Endothelial cell of umbilical vein (primary cell): ENCODE results near the gene RMND5A. TPM values are rescaled to one million over a fixed set of nuclear protein-coding genes. Genes with fewer than 3 reads are reported as not detected.

Source experiments
- BruUV-seq: library from RNA; stranded (reverse); fragments of 400-500 nt; replicated peaks from 2 replicates; lab custom pipeline; 2021; lab: Mats Ljungman, UMichigan
- CTCF ChIA-PET: fragments of 300-600, 350-600 bp; sonication (Branson Sonifier 250); formaldehyde crosslinking; loops from one replicate; lab custom pipeline; 2021; ENCODE audit warnings: antibody characterized with exemption, inconsistent platforms; lab: Charles Lee
- POLR2A ChIA-PET: fragments of 300-600, 350-600 bp; sonication (Branson Sonifier 250); formaldehyde crosslinking; loops from one replicate; lab custom pipeline; 2021; ENCODE audit warnings: antibody characterized with exemption, inconsistent platforms; lab: Charles Lee
- DNase-seq: peaks from one replicate; pipeline ENCODE4 v3.0.0-alpha.2; 2011; ENCODE audit warnings: low read depth, low spot score
- FAIRE-seq: peaks from 2 replicates; lab custom pipeline; 2011; peaks lifted over from hg19 to GRCh38; lab: Jason Lieb, UNC
- H2AFZ ChIP-seq: 2 replicates; pipeline ENCODE4 v1.6.0; 2012; ENCODE audit warnings: low read depth, low read length, control low read depth, inconsistent platforms
- H3K27ac ChIP-seq: 2 replicates; pipeline ENCODE4 v1.5.1; 2011; ENCODE audit warnings: low read depth, mild to moderate bottlenecking, control low read depth, low read length, moderate library complexity; ENCODE audit not compliant: insufficient read depth
- H3K27me3 ChIP-seq, 2 experiments: 2 replicates each; pipeline versions ENCODE4 v1.6.0 to v1.6.1; 2011; ENCODE audit warnings: low read length in 2 of 2, mixed read lengths in 1 of 2; ENCODE audit not compliant: control insufficient read depth in 2 of 2, insufficient read depth in 2 of 2
- H3K36me3 ChIP-seq, 2 experiments: 2 replicates in 1 of 2; 3 replicates in 1 of 2; pipeline ENCODE4 v1.5.1; 2011; ENCODE audit warnings: low read length in 2 of 2, mild to moderate bottlenecking in 1 of 2, moderate library complexity in 1 of 2; ENCODE audit not compliant: control insufficient read depth in 2 of 2, insufficient read depth in 2 of 2; ENCODE audit errors: extremely low read depth in 1 of 2
- H3K4me1 ChIP-seq: 3 replicates; pipeline ENCODE4 v1.5.1; 2011; ENCODE audit warnings: mild to moderate bottlenecking, low read length; ENCODE audit not compliant: control insufficient read depth, insufficient read depth; ENCODE audit errors: extremely low read depth
- H3K4me2 ChIP-seq: 2 replicates; pipeline ENCODE4 v1.6.1; 2011; ENCODE audit warnings: low read length, control low read depth, mixed read lengths; ENCODE audit not compliant: insufficient read depth
- H3K4me3 ChIP-seq, 3 experiments: fragments of 200-600 bp in 1 of 3; sonication (generic), shearing (Covaris generic) in 1 of 3; replicated peaks in 1 of 3; 2 replicates each; pipeline ENCODE4 v1.5.1; 2011 to 2016; ENCODE audit warnings: control low read depth in 3 of 3, low read length in 3 of 3, mild to moderate bottlenecking in 2 of 3, inconsistent platforms in 1 of 3, low read depth in 1 of 3, moderate library complexity in 1 of 3; ENCODE audit not compliant: insufficient read depth in 1 of 3
- H3K79me2 ChIP-seq: 2 replicates; pipeline ENCODE4 v1.6.0; 2012; ENCODE audit warnings: low read length, inconsistent platforms; ENCODE audit not compliant: control insufficient read depth, insufficient read depth
- H3K9ac ChIP-seq: replicated peaks from 2 replicates; pipeline ENCODE3; 2011; ENCODE audit warnings: low read length, control low read depth; ENCODE audit not compliant: insufficient read depth; ENCODE audit errors: extremely low read depth
- H3K9me1 ChIP-seq: replicated peaks from 3 replicates; pipeline ENCODE4 v1.6.0; 2011; ENCODE audit warnings: mild to moderate bottlenecking, low read length; ENCODE audit not compliant: control insufficient read depth, insufficient read depth; ENCODE audit errors: extremely low read depth
- H3K9me3 ChIP-seq: replicated peaks from 2 replicates; pipeline ENCODE4 v1.5.1; 2012; ENCODE audit warnings: low read length, inconsistent platforms; ENCODE audit not compliant: control insufficient read depth, insufficient read depth
- H4K20me1 ChIP-seq: replicated peaks from 2 replicates; pipeline ENCODE3; 2011; ENCODE audit warnings: mild to moderate bottlenecking, low read length; ENCODE audit not compliant: control insufficient read depth, insufficient read depth; ENCODE audit errors: extremely low read depth
- EZH2 ChIP-seq: IDR thresholded peaks from 2 replicates; pipeline ENCODE4 v1.6.1; 2012; ENCODE audit warnings: borderline replicate concordance, low read depth, mild to moderate bottlenecking, moderate library complexity, low read length, inconsistent platforms; ENCODE audit not compliant: severe bottlenecking
- FOS ChIP-seq: IDR thresholded peaks from 2 replicates; pipeline ENCODE4 v1.6.1; 2011; ENCODE audit warnings: mild to moderate bottlenecking, low read length, moderate library complexity, borderline replicate concordance; ENCODE audit not compliant: insufficient read depth
- GATA2 ChIP-seq: IDR thresholded peaks from 2 replicates; pipeline ENCODE4 v1.7.0; 2011; ENCODE audit warnings: low read depth, mild to moderate bottlenecking, moderate library complexity, mixed read lengths, low read length; ENCODE audit not compliant: insufficient read length, insufficient read depth
- JUN ChIP-seq: IDR thresholded peaks from 2 replicates; pipeline ENCODE4 v1.6.1; 2011; ENCODE audit warnings: borderline replicate concordance, low read depth; ENCODE audit not compliant: insufficient read length, insufficient read depth
- MYC ChIP-seq: IDR thresholded peaks from one replicate; pipeline ENCODE4 v1.6.1; 2011; ENCODE audit warnings: mild to moderate bottlenecking, low read depth, low read length
- POLR2A ChIP-seq: IDR thresholded peaks from 2 replicates; pipeline ENCODE4 v1.6.1; 2012; ENCODE audit warnings: low read depth, mild to moderate bottlenecking, control low read depth, low read length
- POLR2AphosphoS5 ChIP-seq: IDR thresholded peaks from 2 replicates; pipeline ENCODE4 v1.6.1; 2012; ENCODE audit warnings: low read depth, mild to moderate bottlenecking, control low read depth, low read length, moderate library complexity; ENCODE audit not compliant: insufficient read depth
- dilution Hi-C: fragments of 300-500 bp; cut with MboI; formaldehyde crosslinking; loops from one replicate; pipeline ENCODE4 v1.15.0; 2019; ENCODE audit warnings: low sequenced_read_pairs; ENCODE audit not compliant: extremely low pct_ligation_motif_present
- intact Hi-C: fragments of 100-400 bp; cut with micrococcal nuclease; formaldehyde crosslinking; loops from one replicate; pipeline ENCODE4 v1.10.0; 2022
- polyA plus RNA-seq, 4 experiments: library from polyadenylated mRNA; depleted of rRNA in 3 of 4; stranded (reverse) in 3 of 4; unstranded in 1 of 4; fragments of >200 nt; gene quantifications; 2 replicates each; pipeline versions ENCODE4 v1.2.1 to v1.2.3, GENCODE V29; 2011 to 2012; ENCODE audit warnings: missing spikeins in 1 of 4
- total RNA-seq: library from RNA; stranded (reverse); gene quantifications from 2 replicates; pipeline ENCODE4 v1.2.3, GENCODE V29; 2021
- TF ChIP-seq, protein P1 (sequence below): IDR thresholded peaks from 2 replicates; pipeline ENCODE4 v1.6.1; 2011; ENCODE audit not compliant: insufficient read depth, insufficient read length
- TF ChIP-seq, protein P2 (sequence below), 2 donors: IDR thresholded peaks; 1 replicate in 1 of 2; 2 replicates in 1 of 2; pipeline ENCODE4 v1.5.1; 2011; ENCODE audit warnings: low read length in 2 of 2, mild to moderate bottlenecking in 2 of 2, moderate library complexity in 2 of 2, control low read depth in 1 of 2, inconsistent platforms in 1 of 2, low read depth in 1 of 2; ENCODE audit not compliant: insufficient read depth in 1 of 2; ENCODE audit errors: extremely low read depth in 1 of 2

The RMND5A gene
- total and polyA plus RNA-seq, 2 donors (not counting 3 experiments of a cell fraction or from before 2014, with no cell fraction given), result 10.8 to 21.5 TPM

DNA sequence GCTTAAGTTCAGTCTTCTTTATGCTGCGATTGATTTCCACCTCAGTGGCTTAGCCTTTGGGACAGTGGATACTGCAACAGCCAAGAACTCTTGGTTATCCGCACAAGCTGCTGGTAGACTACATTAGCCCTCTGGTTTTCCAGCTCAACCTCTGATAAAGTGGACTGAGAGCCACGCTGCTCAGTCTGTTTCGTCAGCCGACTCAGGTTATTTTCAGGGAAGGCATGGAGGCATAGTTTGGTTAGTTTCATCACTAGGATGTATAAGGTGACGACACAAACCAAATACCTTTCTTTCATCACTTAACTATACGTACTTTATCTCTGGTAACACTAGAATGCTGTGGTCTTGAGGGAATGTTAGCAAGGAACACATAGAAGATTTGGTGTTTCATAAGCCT is 56.4 kb downstream of the RMND5A start:
- no TSS peak for BruUV-seq
- H4K20me1 ChIP-seq, result no peaks in the 10 kb centered on the region
- CTCF ChIA-PET, result no interaction called here
- FAIRE-seq (no peak), DNase-seq (no peak)
- H2AFZ ChIP-seq, result no peak overlapping the region
- peaks cover 0 to 4% of the 10 kb centered on the region in 2 experiments for H3K27me3 ChIP-seq
- no peaks in the 10 kb centered on the region for H3K4me1 ChIP-seq
- no peaks in the 10 kb centered on the region for H3K9me3 ChIP-seq
- no peak overlapping the region for H3K4me3 ChIP-seq
- POLR2A ChIA-PET, result no interaction called here
- H3K9ac ChIP-seq, result no peak overlapping the region
- H3K9me1 ChIP-seq, result no peaks in the 10 kb centered on the region
- TF ChIP-seq, protein P1, sequence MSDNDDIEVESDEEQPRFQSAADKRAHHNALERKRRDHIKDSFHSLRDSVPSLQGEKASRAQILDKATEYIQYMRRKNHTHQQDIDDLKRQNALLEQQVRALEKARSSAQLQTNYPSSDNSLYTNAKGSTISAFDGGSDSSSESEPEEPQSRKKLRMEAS, result no peak
- TF ChIP-seq MYC (no peak), JUN (no peak), FOS (no peak), POLR2AphosphoS5 (no peak), POLR2A (no peak), EZH2 (no peak), GATA2 (no peak)
- TF ChIP-seq, protein P2, sequence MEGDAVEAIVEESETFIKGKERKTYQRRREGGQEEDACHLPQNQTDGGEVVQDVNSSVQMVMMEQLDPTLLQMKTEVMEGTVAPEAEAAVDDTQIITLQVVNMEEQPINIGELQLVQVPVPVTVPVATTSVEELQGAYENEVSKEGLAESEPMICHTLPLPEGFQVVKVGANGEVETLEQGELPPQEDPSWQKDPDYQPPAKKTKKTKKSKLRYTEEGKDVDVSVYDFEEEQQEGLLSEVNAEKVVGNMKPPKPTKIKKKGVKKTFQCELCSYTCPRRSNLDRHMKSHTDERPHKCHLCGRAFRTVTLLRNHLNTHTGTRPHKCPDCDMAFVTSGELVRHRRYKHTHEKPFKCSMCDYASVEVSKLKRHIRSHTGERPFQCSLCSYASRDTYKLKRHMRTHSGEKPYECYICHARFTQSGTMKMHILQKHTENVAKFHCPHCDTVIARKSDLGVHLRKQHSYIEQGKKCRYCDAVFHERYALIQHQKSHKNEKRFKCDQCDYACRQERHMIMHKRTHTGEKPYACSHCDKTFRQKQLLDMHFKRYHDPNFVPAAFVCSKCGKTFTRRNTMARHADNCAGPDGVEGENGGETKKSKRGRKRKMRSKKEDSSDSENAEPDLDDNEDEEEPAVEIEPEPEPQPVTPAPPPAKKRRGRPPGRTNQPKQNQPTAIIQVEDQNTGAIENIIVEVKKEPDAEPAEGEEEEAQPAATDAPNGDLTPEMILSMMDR (IDR thresholded peaks at IDR 0.05; ENCODE audit: extremely low read depth in 1 of 2, insufficient read depth in 1 of 2, low read depth in 1 of 2, low read length in 2 of 2), result no peak
- H3K79me2 ChIP-seq, result no peaks in the 10 kb centered on the region
- dilution Hi-C loops, result no loop called here
- intact Hi-C loops, result no loop called here
- no peak overlapping the region for H3K4me2 ChIP-seq
- H3K27ac ChIP-seq, result no peak overlapping the region
- peaks cover 0 to 6% of the 10 kb centered on the region in 2 experiments for H3K36me3 ChIP-seq
